ENCODE results near the gene AADAT. TPM values are rescaled to one million over a fixed set of nuclear protein-coding genes. Genes with fewer than 3 reads are reported as not detected.

AADAT gene
- total RNA-seq, 1 donor from 2014 or later = 7.3 TPM

GRCh38 chr4:170027181-170027829, 62.5 kb downstream of the AADAT start:
- peak; percentile 97 for DNase-seq

GRCh38 chr4:170026253-170027021, 63.3 kb downstream of the AADAT start, which contains the start of gene MFAP3L:
TSS of gene MFAP3L (minus strand) at chr4:170026395. CDS start at chr4:170005877, 20,518 bp downstream.
- DNase-seq = peak; percentile 93

GRCh38 chr4:170025523-170026252, 64.1 kb downstream of the AADAT start:
- peak; percentile 7 for DNase-seq

GRCh38 chr4:170022211-170022610, 67.5 kb downstream of the AADAT start:
- DNase-seq = no peak

GRCh38 chr4:170017252-170017651, 72.5 kb downstream of the AADAT start:
- DNase-seq = no peak

- peak; percentile 36 for DNase-seq
Observed at GRCh38 chr4:170015285-170015684, 74.5 kb downstream of the AADAT start.

- no peak for DNase-seq
Observed at GRCh38 chr4:170014359-170015011, 75.3 kb downstream of the AADAT start.

GRCh38 chr4:170012629-170012958, 77.2 kb downstream of the AADAT start:
- DNase-seq = no peak

- no peak for DNase-seq
Observed at GRCh38 chr4:170011921-170012628, 77.7 kb downstream of the AADAT start.

Small RNA genes lying within 50 kb of the gene (small RNA-seq; reads per million reads assigned to genes)
- gene APOBEC3AP1 (ENCODE audit: low replicate concordance) = not detected

Other genes starting within 250 kb of the AADAT start
- 4.1 TPM for gene MFAP3L, start 63.6 kb downstream of the AADAT start, total RNA-seq

Data from tongue (tissue), 3 donors.